PC-9 (cell line): ENCODE data around the gene C18orf32. TPM values are rescaled to one million over a fixed set of nuclear protein-coding genes. Genes with fewer than 3 reads are reported as not detected.

Experiments used
- BruUV-seq: library from RNA; stranded (reverse); fragments of 400-500 nt; replicated peaks from 2 replicates; lab custom pipeline; 2021; lab: Mats Ljungman, UMichigan
- CTCF ChIA-PET: fragments of 300-600 bp; sonication (Branson Sonifier 250); formaldehyde crosslinking; loops from one replicate; lab custom pipeline; 2022; ENCODE audit warnings: antibody characterized with exemption; lab: Charles Lee
- POLR2A ChIA-PET: fragments of 300-600 bp; sonication (Branson Sonifier 250); formaldehyde crosslinking; loops from one replicate; lab custom pipeline; 2022; ENCODE audit warnings: antibody characterized with exemption; ENCODE audit not compliant: unreplicated experiment; lab: Charles Lee
- DNase-seq, 2 experiments: peaks; one replicate each; pipeline versions ENCODE4 v3.0.0 to v3.0.0-alpha.2; 2015 to 2022; ENCODE audit warnings: mixed read lengths in 1 of 2
- H2AFZ ChIP-seq: fragments of 200-600 bp; sonication (generic); 2 replicates; pipeline ENCODE4 v1.8.1; 2017; ENCODE audit warnings: antibody characterized with exemption
- H3F3A ChIP-seq: fragments of 200-600 bp; sonication (generic); 2 replicates; pipeline ENCODE4 v1.8.1; 2017; ENCODE audit warnings: antibody characterized with exemption, mild to moderate bottlenecking, low read depth; ENCODE audit not compliant: insufficient read depth
- H3K27ac ChIP-seq: fragments of 200-600 bp; sonication (generic); 2 replicates; pipeline ENCODE4 v1.6.1; 2016; ENCODE audit warnings: mixed run types
- H3K27me3 ChIP-seq: fragments of 200-600 bp; sonication (generic); 2 replicates; pipeline ENCODE4 v1.6.1; 2016; ENCODE audit warnings: low read depth, mixed run types; ENCODE audit not compliant: insufficient read depth
- H3K36me3 ChIP-seq: fragments of 200-600 bp; sonication (generic); 2 replicates; pipeline ENCODE4 v1.6.1; 2016; ENCODE audit warnings: low read depth, mixed run types
- H3K4me1 ChIP-seq: fragments of 200-600 bp; sonication (generic); replicated peaks from 2 replicates; pipeline ENCODE4 v1.6.1; 2016; ENCODE audit warnings: mixed run types; ENCODE audit not compliant: insufficient read depth
- H3K4me2 ChIP-seq: fragments of 200-600 bp; sonication (generic); 2 replicates; pipeline ENCODE4 v1.6.1; 2017; ENCODE audit warnings: mixed run types
- H3K4me3 ChIP-seq: fragments of 200-600 bp; sonication (generic); 2 replicates; pipeline ENCODE4 v1.6.1; 2016; ENCODE audit warnings: mixed run types
- H3K79me2 ChIP-seq: fragments of 200-600 bp; sonication (generic); 2 replicates; pipeline ENCODE4 v1.6.1; 2017; ENCODE audit warnings: low read depth, mixed run types
- H3K9me2 ChIP-seq: fragments of 200-600 bp; sonication (generic); 2 replicates; pipeline ENCODE4 v1.8.1; 2017; ENCODE audit warnings: mild to moderate bottlenecking; ENCODE audit not compliant: insufficient read depth
- H3K9me3 ChIP-seq: fragments of 200-600 bp; sonication (generic); 2 replicates; pipeline ENCODE4 v1.8.1; 2016; ENCODE audit warnings: low read depth; ENCODE audit not compliant: insufficient read depth
- H4K20me1 ChIP-seq: fragments of 200-600 bp; sonication (generic); 2 replicates; pipeline ENCODE4 v1.8.1; 2017; ENCODE audit not compliant: insufficient read depth
- CTCF ChIP-seq: fragments of 200-600 bp; sonication (generic); conservative IDR thresholded peaks from 2 replicates; pipeline ENCODE4 v1.6.1; 2017; ENCODE audit warnings: mixed run types, antibody characterized with exemption, mild to moderate bottlenecking, moderate library complexity
- EZH2 ChIP-seq: fragments of 200-600 bp; sonication (generic); IDR thresholded peaks from 2 replicates; pipeline ENCODE4 v1.8.0; 2017; ENCODE audit warnings: antibody characterized with exemption, low read depth
- intact Hi-C: fragments of 100-400 bp; cut with micrococcal nuclease; formaldehyde crosslinking; loops from one replicate; pipeline ENCODE4 v1.10.0; 2022; ENCODE audit not compliant: unreplicated experiment
- total RNA-seq: library from RNA; stranded (reverse); gene quantifications from 2 replicates; pipeline ENCODE4 v1.2.3, GENCODE V29; 2021

Gene C18orf32
- total RNA-seq, 1 experiment from 2014 or later: 19.2 TPM

- Histone ChIP-seq H3K79me2 (no peaks in the 10 kb centered on the region), H4K20me1 (no peaks in the 10 kb centered on the region), H3K9me2 (no peaks in the 10 kb centered on the region), H3F3A (no peaks in the 10 kb centered on the region), H3K27me3 (no peaks in the 10 kb centered on the region), H3K9me3 (no peaks in the 10 kb centered on the region), H3K4me3 (no peak overlapping the region), H3K36me3 (no peaks in the 10 kb centered on the region), H3K27ac (no peak overlapping the region), H2AFZ (no peak overlapping the region), H3K4me2 (no peak overlapping the region), H3K4me1 (peaks cover 18% of the 10 kb centered on the region)
- POLR2A ChIA-PET: no interaction called here
- CTCF ChIA-PET: no interaction called here
- DNase-seq: no peak
- TF ChIP-seq CTCF (no peak), EZH2 (no peak)
- intact Hi-C loops: no loop called here
- no TSS peak for BruUV-seq
These were observed 42.6 kb upstream of the C18orf32 start for GRCh38 chr18:49529596-49529995.

GRCh38 chr18:49527631-49528327, 40.7 kb upstream of the C18orf32 start:
- no TSS peak for BruUV-seq
- no peak for DNase-seq
- ChIA-PET POLR2A (interaction anchor here (0.6 kb wide), 1 partner anchor 353 kb away, joined by 3 read pairs; no protein-coding TSS in a partner anchor), CTCF (no interaction called here)
- Histone ChIP-seq H3F3A (no peaks in the 10 kb centered on the region), H3K9me3 (no peaks in the 10 kb centered on the region), H2AFZ (no peak overlapping the region), H3K9me2 (no peaks in the 10 kb centered on the region), H3K4me3 (no peak overlapping the region), H3K27me3 (no peaks in the 10 kb centered on the region), H3K36me3 (no peaks in the 10 kb centered on the region), H3K4me2 (no peak overlapping the region), H4K20me1 (no peaks in the 10 kb centered on the region), H3K27ac (no peak overlapping the region), H3K4me1 (peaks cover 18% of the 10 kb centered on the region), H3K79me2 (no peaks in the 10 kb centered on the region)
- TF ChIP-seq CTCF (no peak), EZH2 (no peak)
- intact Hi-C loops: no loop called here

- Histone ChIP-seq H3K27me3 (no peaks in the 10 kb centered on the region), H3K9me3 (no peaks in the 10 kb centered on the region), H2AFZ (no peak overlapping the region), H3K4me2 (no peak overlapping the region), H3K4me1 (peaks cover 10% of the 10 kb centered on the region; the same call in 1 of the 2 replicates), H3K79me2 (no peaks in the 10 kb centered on the region), H3F3A (0 out of 2 replicates have a peak, but pooled peaks cover 7% of the 10 kb centered on the region), H3K27ac (no peak overlapping the region), H3K36me3 (no peaks in the 10 kb centered on the region), H4K20me1 (no peaks in the 10 kb centered on the region), H3K4me3 (no peak overlapping the region), H3K9me2 (no peaks in the 10 kb centered on the region)
- intact Hi-C loops: no loop called here
- no peak for DNase-seq
- ChIA-PET CTCF (no interaction called here), POLR2A (no interaction called here)
- BruUV-seq: no TSS peak
- TF ChIP-seq CTCF: no peak
- no peak for TF ChIP-seq EZH2
These were observed 38.9 kb upstream of the C18orf32 start for GRCh38 chr18:49525981-49526380.
